Epidermal melanocyte (primary cell): ENCODE data around the gene CEP120.

Source experiments
- DNase-seq: peaks from one replicate; pipeline ENCODE4 v3.0.0; 2011; ENCODE audit warnings: low spot score; ENCODE audit not compliant: insufficient read length

CEP120 gene

DNA sequence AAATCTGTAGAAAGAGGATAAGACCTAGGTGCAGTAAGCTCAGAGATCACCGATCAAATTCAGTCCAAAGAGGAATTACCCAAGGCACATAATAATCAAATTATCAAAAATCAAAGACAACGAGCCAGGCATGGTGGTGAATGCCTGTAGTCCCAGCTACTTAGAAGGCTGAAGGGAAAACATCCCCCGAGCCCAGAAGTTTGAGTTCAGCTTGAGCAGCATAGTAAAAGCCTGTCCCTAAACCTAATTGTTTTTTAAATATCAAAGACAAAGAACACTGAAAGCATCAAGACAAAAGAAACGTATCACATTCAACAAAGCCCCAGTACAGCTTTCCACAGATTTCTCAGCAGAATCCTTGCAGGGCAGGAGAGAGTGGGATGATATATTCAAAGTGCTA lies 122.9 kb downstream of the CEP120 start:
- DNase-seq: no peak

DNA sequence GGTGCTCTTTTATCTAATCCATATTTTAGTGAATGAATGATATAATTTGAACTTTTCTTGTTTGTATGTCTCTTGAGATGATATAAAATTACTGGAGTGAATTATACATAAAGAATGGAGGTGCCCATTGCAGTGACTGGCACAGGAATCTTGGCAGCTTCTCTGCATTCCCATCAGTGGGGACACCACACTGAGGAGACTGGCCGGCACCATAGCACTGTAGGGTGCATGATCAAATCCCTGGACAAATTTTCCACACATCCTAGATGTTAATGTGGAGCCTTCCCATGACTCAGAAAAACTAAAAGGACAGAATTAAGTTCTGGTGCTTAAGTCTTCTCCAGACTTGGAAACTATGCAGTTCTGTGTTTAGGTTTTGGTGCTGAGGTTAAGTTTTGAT lies 124.1 kb downstream of the CEP120 start:
- DNase-seq: no peak

DNA sequence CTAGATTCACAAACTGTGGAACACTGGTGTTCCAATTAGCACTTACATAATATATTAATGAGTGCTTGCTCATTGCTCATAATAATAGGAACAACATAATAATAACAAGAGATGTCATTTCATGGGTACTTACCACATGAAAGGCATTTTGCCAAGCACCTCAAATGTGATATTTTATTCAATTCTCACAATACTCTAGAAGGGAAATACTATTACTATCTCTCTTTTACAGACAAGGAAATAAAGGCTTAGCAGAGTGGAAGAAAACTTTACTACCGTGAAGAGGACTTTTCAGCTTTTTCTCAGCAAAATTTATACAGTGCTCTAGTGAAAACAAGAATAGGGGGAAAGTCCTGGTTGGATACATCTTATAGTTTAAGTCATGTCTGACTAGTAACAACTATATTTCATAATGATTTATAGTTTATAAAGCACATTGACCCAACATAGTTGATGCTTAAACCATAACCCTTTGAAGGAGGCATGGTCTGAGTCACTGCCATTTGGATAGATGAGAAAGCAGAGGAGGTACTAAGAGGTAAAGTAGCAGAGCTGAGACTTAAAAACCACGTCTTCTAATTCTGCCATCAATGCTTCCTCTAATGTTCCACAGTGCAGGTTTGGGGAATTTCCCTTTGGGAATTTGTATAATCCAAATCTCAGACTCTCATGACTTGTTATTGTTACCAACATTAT lies 124.7 kb downstream of the CEP120 start:
- DNase-seq: no peak

DNA sequence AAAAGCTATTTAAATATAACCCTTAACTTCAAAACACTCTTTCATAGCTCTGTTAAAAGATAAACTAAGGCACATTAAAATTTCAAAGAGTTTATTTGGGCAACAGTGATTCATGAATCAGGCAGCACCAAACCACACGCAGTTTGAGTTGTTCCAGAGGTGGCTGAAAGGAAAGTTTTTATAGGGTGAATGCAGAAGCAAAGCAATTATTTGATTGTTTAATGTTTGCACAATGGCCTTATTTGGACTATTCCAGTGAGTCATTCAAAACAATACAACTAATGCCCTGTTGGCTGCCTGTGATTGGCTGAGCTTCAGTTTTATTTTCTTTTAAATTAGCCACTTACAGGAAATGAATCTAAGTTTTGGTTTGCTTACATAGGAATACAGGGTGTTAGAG lies 125.3 kb downstream of the CEP120 start:
- DNase-seq: no peak

DNA sequence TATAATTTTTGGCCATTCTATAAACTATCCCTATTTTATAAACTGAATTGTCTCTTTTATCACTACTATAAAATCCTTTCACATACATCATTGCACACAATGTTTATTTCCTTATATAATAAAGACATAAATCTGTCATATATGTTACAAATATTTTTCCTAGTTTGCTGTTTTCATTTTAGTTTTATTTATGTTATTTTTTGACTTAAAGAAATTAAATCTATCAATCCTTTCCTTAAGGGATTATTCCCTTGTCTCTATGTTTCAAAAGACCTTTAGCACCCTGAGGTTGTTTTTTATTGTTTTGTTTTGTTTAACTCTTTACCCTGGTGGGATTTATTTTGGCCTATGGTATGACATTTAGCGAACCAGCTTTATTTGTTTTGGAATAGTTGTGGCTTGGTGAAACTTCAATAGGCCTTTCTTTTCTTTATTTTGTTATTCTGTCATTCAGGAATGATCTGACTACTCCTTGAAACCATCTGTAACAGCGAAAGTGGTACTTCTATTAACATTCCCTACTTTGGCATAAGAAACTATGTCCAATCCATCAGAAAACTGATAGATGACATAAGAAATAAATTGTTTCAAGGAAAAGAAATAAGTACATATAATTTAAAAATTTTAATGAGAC lies 125.9 kb downstream of the CEP120 start:
- DNase-seq: no peak
